Right cardiac atrium (tissue), 5 donors: Measurements from ENCODE around the gene BTG3. TPM values are rescaled to one million over a fixed set of nuclear protein-coding genes. Genes with fewer than 3 reads are reported as not detected.

Source experiments
- ATAC-seq, 2 donors: fragments of 200-7000 bp; cut with Tn5 transposase; one replicate each; pipeline versions ENCODE4 v1.8.0 to v1.9.1; 2020; ENCODE audit warnings: moderate library complexity in 2 of 2, mild to moderate bottlenecking in 1 of 2
- DNase-seq, 3 donors: peaks; one replicate each; pipeline ENCODE4 v3.0.0-alpha.2; 2020
- H3K27ac ChIP-seq: one replicate; pipeline ENCODE4 v1.5.1; 2013; ENCODE audit warnings: mild to moderate bottlenecking, low read length, control low read depth, moderate library complexity
- H3K27me3 ChIP-seq: one replicate; pipeline ENCODE4 v1.6.1; 2013; ENCODE audit not compliant: control insufficient read depth, insufficient read depth
- H3K4me1 ChIP-seq: one replicate; pipeline ENCODE4 v1.6.1; 2013; ENCODE audit warnings: low read length; ENCODE audit not compliant: control insufficient read depth, insufficient read depth
- H3K4me3 ChIP-seq: one replicate; pipeline ENCODE4 v1.5.1; 2013; ENCODE audit warnings: low read length, control low read depth
- H3K9me3 ChIP-seq: one replicate; pipeline ENCODE4 v1.6.1; 2013; ENCODE audit warnings: low read length; ENCODE audit not compliant: control insufficient read depth
- WGBS: extraction: QIAGEN DNeasy Blood & Tissue Kit; methylation state at CpG from one replicate; pipeline ENCODE4 v1.1.7; 2013; 5-methylcytosine and 5-hydroxymethylcytosine counted together
- intact Hi-C, 4 donors: fragments of 100-400 bp; cut with DNase I; formaldehyde crosslinking; loops; one replicate each; pipeline versions ENCODE4 v1.11.0 to v1.14.0; 2022 to 2023
- long read RNA-seq, 4 donors: library from polyadenylated mRNA; unstranded; transcript quantifications; one replicate each; pipeline ENCODE4 v2.0.0, GENCODE V29; 2020 to 2021
- polyA plus RNA-seq: library from polyadenylated mRNA; stranded (reverse); fragments of 200-250 nt; gene quantifications from one replicate; pipeline ENCODE4 v1.2.3, GENCODE V29; 2013
- total RNA-seq, 4 donors: library from RNA; stranded (reverse); fragmentation: NEBNext Ultra II Directional; extraction: Animal tissue kit (Norgen Biotek cat#: 25700); gene quantifications; one replicate each; pipeline ENCODE4 v1.2.1, GENCODE V29; 2021
- donor health status: healthy with polysubstance abuse.
- donor health status: DM: no; HTN: yes; CAD: no.
- donor health status: DM: no; HTN: no; CAD: no.
- donor health status: DM: no; HTN: yes; CAD: no; lungs with severe emphysema.
- donor health status: DM: yes; HTN: yes; CAD: no.

BTG3 gene, protein sequence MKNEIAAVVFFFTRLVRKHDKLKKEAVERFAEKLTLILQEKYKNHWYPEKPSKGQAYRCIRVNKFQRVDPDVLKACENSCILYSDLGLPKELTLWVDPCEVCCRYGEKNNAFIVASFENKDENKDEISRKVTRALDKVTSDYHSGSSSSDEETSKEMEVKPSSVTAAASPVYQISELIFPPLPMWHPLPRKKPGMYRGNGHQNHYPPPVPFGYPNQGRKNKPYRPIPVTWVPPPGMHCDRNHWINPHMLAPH
- total RNA-seq (10 to 100 TPM; 21.7 to 25.8 (median 22.9) TPM), polyA plus RNA-seq (33.7 TPM)
- long read RNA-seq, donor 1, transcript BTG3-202 (5 exons, 1,456 nt), result major isoform, 44 of 51 reads
- long read RNA-seq, donor 1, transcript BTG3-201 (6 exons, 1,485 nt), result minor isoform, 5 of 51 reads
- long read RNA-seq, donor 1, partial matches to known transcripts, result 0 of 51 reads
- long read RNA-seq, donor 1, other reads (novel, unspliced or antisense), result 1 of 51 reads
- long read RNA-seq, donor 2, transcript BTG3-202 (5 exons, 1,456 nt), result major isoform, 15 of 21 reads
- long read RNA-seq, donor 2, partial matches to known transcripts, result 1 of 21 reads
- long read RNA-seq, donor 2, other reads (novel, unspliced or antisense), result 1 of 21 reads
- long read RNA-seq, donor 3, transcript BTG3-201 (6 exons, 1,485 nt), result minor isoform, 8 of 145 reads
- long read RNA-seq, donor 3, transcript BTG3-202 (5 exons, 1,456 nt), result major isoform, 127 of 145 reads
- long read RNA-seq, donor 3, partial matches to known transcripts, result 1 of 145 reads
- long read RNA-seq, donor 3, other reads (novel, unspliced or antisense), result 9 of 145 reads
- long read RNA-seq, donor 4, transcript BTG3-202 (5 exons, 1,456 nt), result major isoform, 23 of 24 reads
- long read RNA-seq, donor 4, partial matches to known transcripts, result 0 of 24 reads
- long read RNA-seq, donor 4, other reads (novel, unspliced or antisense), result 1 of 24 reads

DNA sequence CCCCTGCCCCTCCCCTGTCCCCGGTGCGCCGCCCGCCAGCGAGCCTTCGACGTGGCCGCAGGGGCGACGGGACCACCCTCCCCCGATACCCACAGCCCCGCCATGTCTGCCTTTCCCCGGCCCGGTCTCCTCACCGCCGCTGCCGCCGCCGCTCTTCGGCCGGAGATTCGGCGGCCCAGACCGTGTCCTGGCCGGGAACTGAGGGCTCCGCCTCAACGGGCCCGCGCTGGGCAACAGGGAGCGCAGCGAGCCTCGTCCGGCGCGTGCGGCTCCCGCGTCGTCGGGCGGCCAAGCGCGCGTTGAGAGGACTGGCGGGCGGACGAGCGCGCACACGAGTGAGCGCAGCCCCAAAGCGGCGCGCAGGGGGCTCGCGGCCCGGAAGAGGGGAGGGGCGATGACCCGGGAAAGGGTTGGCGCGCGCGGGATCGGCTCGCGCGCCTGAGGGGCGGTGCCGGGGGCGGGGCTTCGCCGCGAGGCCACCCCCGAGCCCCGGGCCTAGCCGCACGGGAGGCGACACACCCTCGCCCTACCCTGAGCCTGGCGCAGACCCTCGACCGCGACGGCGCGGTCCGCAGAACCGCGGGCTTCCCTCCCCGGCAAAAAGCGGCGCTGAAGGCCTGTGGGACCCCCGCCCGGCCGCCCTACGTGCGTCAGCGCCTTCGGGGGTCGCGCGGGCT is at the start of gene BTG3:
Gene BTG3 (minus strand): TSS at position 337 of the 677 bp plus-strand sequence. CDS start 3,757 bp downstream, outside the sequence.
- ATAC-seq (peak; percentile 97), DNase-seq (peak; percentile 89 to 95 (median 95))
- Histone ChIP-seq H3K4me3 (peak within 1 kb of the TSS; percentile 92), H3K27ac (peak within 1 kb of the TSS; percentile 73), H3K27me3 (no peaks in the 10 kb centered on the region), H3K4me1 (no peaks in the 10 kb centered on the region), H3K9me3 (no peaks in the 10 kb centered on the region)
- intact Hi-C loops, result no loop called here
- 1% methylated on average over 102 of the region's 102 CpGs for whole genome bisulfite sequencing

DNA sequence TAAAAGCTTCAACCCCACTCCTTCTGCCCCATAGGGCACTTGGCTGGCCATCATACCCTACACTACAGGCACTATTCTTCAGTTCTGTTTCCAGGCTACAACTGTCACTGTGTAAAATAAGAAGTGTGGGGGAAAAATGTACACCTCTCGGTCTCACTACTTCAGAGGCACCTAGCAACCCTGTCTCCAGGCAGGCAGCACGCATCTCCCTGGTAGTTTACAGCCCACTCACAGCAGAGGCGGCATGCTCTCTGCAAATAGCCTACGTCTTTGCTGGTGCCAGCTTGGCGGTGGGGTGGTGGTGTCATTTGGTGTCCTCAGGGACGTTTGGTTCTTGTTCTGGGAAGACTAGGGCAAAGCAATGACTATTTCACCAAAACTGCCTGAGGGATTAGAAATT is 48.2 kb upstream of the BTG3 start:
- Histone ChIP-seq H3K27ac (no peak overlapping the region), H3K4me3 (no peak overlapping the region), H3K9me3 (no peaks in the 10 kb centered on the region), H3K27me3 (no peaks in the 10 kb centered on the region), H3K4me1 (no peaks in the 10 kb centered on the region)
- 73% methylated on average over 6 of the region's 6 CpGs for WGBS
- ATAC-seq, result no peak
- intact Hi-C loops, result no loop called here
- no peak for DNase-seq

DNA sequence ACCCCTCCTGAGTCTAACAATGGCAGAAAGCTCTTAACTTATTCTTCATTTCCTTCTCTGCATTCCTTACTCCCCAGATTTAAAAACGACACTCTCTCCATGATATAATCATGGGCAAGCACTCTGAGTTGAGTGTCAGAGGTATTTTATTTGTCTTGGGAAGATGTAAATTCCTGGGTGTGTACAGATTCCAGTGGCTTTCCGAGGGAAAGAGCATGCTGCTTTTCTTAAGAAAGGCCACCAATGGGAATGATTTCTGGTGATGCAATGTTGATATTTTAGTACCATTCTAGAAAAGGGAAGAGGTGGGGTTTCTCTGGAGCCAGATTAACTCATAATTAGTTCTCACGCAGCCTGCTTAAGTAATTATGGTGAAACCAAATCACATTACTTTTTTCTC is 47.8 kb upstream of the BTG3 start:
- DNase-seq (no peak), ATAC-seq (peak in 1 of 2 donors; percentile 51)
- intact Hi-C loops, result no loop called here
- H3K9me3 ChIP-seq, result no peaks in the 10 kb centered on the region
- no peak overlapping the region for H3K27ac ChIP-seq
- no peaks in the 10 kb centered on the region for H3K4me1 ChIP-seq
- no peak overlapping the region for H3K4me3 ChIP-seq
- no peaks in the 10 kb centered on the region for H3K27me3 ChIP-seq
- 21% methylated on average over 3 of the region's 3 CpGs for WGBS

DNA sequence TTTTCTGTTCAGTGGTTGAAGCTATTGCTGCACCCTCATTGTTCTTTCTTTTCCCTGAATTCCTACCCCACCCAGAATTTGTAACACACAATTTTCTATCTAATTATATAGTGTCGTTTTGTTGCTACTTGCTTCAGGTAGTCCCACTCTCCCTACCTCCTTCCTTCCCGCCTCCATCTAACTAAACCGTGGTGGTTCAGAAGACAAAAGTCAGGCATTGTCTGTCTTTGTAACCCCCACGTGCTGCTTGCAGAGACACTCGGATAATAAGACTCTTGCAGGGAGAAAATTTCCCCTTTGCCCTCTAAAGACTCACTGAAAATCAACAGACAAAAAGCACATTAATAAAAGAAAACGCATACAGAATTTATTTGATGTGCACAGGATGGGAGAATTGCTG is 46.2 kb upstream of the BTG3 start:
- 81% methylated on average over 6 of the region's 6 CpGs for WGBS
- H3K9me3 ChIP-seq, result no peaks in the 10 kb centered on the region
- no peak for ATAC-seq
- intact Hi-C loops, result no loop called here
- no peaks in the 10 kb centered on the region for H3K4me1 ChIP-seq
- H3K27me3 ChIP-seq, result no peaks in the 10 kb centered on the region
- no peak overlapping the region for H3K27ac ChIP-seq
- H3K4me3 ChIP-seq, result no peak overlapping the region
- no peak for DNase-seq

DNA sequence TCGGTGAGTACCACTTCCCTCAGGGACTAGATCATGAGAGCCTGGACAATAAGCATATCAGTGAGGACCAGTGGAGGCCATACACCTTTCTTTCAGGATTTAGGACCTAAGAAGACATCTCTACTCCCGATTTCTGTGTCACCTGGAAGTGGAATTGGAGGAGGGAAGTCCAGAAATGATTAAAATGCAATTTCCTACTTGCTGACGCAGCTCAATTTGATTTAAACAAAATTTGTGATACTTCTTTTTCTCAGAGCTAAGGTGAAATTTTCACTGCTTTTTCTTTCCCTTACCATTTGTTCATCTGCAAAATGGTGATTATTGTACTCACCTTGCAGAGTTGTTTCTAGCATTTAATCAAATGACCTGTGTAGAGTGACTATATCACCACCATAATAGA is 38.8 kb upstream of the BTG3 start:
- Histone ChIP-seq H3K4me1 (no peaks in the 10 kb centered on the region), H3K27ac (no peak overlapping the region), H3K9me3 (no peaks in the 10 kb centered on the region), H3K27me3 (no peaks in the 10 kb centered on the region), H3K4me3 (no peak overlapping the region)
- ATAC-seq (no peak), DNase-seq (no peak)
- intact Hi-C loops, result no loop called here
- 72% methylated on average over 3 of the region's 3 CpGs for WGBS

DNA sequence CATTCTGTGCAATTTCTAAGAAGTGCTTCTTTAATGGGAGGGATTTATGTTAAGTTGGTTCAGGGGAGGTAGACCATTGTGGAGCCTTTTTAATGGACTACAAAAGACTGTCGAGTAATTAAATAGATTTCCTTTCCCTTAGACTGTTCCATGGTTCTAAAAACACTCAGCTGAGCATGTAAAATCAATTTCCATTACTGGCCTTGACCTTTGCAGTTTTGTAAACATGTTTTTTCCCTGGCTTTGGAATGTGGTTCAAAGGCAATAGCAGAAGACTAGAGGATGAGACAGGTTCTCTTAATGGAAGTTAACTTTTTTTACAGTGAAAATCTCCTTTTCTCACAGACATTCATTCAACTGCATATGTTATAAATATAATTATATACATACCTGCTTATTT is 37.6 kb upstream of the BTG3 start:
- ATAC-seq (no peak), DNase-seq (no peak)
- Histone ChIP-seq H3K9me3 (no peaks in the 10 kb centered on the region), H3K27me3 (no peaks in the 10 kb centered on the region), H3K4me1 (no peaks in the 10 kb centered on the region), H3K27ac (no peak overlapping the region), H3K4me3 (no peak overlapping the region)
- intact Hi-C loops, result no loop called here
- WGBS, result 48% methylated on average over 1 of the region's 1 CpG

DNA sequence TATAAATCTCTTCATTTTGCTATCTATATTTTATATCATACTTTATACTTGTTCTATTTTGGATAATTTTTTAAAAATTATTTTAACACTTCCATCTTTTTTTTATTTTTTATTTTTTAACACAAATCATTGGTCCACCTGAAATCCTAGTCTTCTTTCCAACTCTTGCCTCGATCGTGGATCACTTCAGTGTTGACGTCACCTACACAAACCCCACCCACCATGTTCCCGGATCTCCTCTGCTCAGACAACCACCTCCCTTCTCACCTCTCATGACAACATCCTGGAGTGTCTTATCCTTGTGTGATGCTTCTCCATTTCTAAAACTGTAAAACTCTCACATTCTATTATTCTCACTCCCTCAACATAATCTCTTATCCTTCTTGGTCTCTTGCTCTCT is 34.1 kb upstream of the BTG3 start:
- 80% methylated on average over 4 of the region's 4 CpGs for WGBS
- Histone ChIP-seq H3K4me3 (no peak overlapping the region), H3K4me1 (no peaks in the 10 kb centered on the region), H3K9me3 (no peaks in the 10 kb centered on the region), H3K27me3 (no peaks in the 10 kb centered on the region), H3K27ac (no peak overlapping the region)
- ATAC-seq (no peak), DNase-seq (no peak)
- intact Hi-C loops, result no loop called here

DNA sequence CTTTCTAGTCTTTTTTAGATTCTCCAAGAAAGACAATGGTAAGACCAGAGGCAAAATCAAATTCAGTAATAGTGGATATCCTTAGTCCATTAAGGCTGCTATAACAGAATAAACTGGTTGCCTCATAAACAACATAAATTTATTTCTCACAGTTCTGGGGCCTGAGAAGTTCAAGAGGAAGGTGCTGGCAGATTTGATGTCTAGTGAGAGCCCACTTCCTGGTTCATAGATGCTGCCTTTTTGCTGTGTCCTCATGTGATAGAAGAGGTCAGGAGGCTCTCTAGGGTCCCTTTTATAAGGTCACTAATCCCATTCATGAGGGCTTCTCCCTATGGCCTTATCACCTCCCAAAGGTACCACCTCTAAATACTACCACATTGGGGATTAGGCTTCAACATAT is 31.5 kb upstream of the BTG3 start:
- Histone ChIP-seq H3K27me3 (no peaks in the 10 kb centered on the region), H3K4me3 (no peak overlapping the region), H3K27ac (no peak overlapping the region), H3K9me3 (no peaks in the 10 kb centered on the region), H3K4me1 (no peaks in the 10 kb centered on the region)
- ATAC-seq, result no peak
- intact Hi-C loops, result no loop called here
- no peak for DNase-seq

DNA sequence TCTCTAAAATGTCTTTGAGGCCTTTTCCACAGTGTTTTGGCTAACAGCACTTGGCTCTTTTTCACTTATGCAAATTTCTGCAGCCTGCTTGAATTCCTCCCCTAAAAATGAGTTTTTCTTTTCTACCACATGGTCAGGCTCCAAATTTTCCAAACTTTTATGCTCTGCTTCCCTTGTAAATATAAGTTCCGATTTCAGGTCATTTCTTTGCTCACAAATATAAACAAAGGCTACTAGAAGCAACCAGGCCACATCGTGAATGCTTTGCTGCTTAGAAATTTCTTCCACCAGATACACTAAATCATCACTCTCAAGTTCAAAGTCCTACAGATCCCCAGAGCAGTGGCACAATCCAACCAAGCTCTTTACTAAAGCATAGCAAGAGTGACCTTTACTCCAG is 28.1 kb upstream of the BTG3 start:
- no peak for ATAC-seq
- Histone ChIP-seq H3K4me1 (no peaks in the 10 kb centered on the region), H3K4me3 (no peak overlapping the region), H3K9me3 (no peaks in the 10 kb centered on the region), H3K27ac (no peak overlapping the region), H3K27me3 (no peaks in the 10 kb centered on the region)
- no peak for DNase-seq
- 89% methylated on average over 2 of the region's 2 CpGs for WGBS
- intact Hi-C loops, result no loop called here

DNA sequence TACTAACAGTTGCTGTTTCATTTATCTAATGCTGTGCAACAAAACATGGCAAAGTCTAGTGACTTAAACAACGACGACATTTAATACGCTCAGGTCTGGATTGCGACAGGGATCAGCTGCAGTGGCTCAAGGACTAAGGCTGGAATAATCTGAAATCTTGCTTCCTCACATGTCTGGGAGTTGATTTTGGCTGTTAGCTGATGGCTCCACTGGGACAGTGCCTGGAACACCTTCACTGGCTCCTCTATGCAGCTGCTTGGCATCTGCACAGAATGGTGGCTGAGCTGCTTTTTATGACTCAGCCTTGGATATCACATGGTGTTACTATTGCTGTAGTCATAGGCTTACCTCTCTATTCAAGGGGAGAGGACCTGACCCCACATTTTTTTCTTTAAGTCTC is 24.0 kb upstream of the BTG3 start:
- Histone ChIP-seq H3K9me3 (no peaks in the 10 kb centered on the region), H3K27ac (no peak overlapping the region), H3K4me3 (no peak overlapping the region), H3K4me1 (no peaks in the 10 kb centered on the region), H3K27me3 (no peaks in the 10 kb centered on the region)
- intact Hi-C loops, result no loop called here
- ATAC-seq (no peak), DNase-seq (no peak)
- WGBS, result 87% methylated on average over 4 of the region's 4 CpGs

DNA sequence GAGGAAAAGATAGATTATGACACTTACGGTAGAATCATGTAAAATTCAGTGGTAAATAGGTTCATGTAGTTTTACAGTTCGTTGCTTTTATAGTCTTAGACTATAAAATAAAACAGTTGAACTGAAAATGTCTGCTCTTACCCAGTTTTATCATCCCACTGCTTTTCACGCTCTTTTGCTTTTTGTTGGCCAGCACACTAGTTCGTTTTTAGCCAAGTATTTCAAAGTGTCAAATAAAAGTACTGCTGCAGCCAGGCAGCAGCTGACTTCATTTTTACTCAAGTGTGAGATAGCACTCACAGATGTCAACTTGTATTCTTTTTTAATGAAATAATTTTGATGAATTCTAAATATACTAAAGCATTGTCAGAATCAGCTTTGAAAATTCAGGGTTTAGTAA is 18.5 kb upstream of the BTG3 start:
- no peaks in the 10 kb centered on the region for H3K27me3 ChIP-seq
- no peak overlapping the region for H3K4me3 ChIP-seq
- 51% methylated on average over 4 of the region's 4 CpGs for WGBS
- no peaks in the 10 kb centered on the region for H3K9me3 ChIP-seq
- no peak for DNase-seq
- no peak overlapping the region for H3K27ac ChIP-seq
- no peaks in the 10 kb centered on the region for H3K4me1 ChIP-seq
- peak; percentile 35 to 38 for ATAC-seq
- intact Hi-C loops, result no loop called here
